ENCODE measurements around the gene SORBS2.

The SORBS2 gene

GRCh38 chr4:185700048-185700447, 111.9 kb downstream of the SORBS2 start:
- TF ChIP-seq CTCF (conservative IDR thresholded peaks at IDR 0.05; ENCODE audit: low read depth): no peak
- H3K27ac ChIP-seq: no peak overlapping the region
- CTCF ChIA-PET: no interaction called here
- POLR2A ChIA-PET (ENCODE audit: low non-redundant PET): no interaction called here
- peak; percentile 27 for DNase-seq (ENCODE audit: low spot score)

- POLR2A ChIA-PET (ENCODE audit: low non-redundant PET): no interaction called here
- TF ChIP-seq CTCF (conservative IDR thresholded peaks at IDR 0.05; ENCODE audit: low read depth): no peak
- DNase-seq (ENCODE audit: low spot score): no peak
- no peak overlapping the region for H3K27ac ChIP-seq
- CTCF ChIA-PET: interaction anchor here (0.6 kb wide), 2 partner anchors 152 to 256 kb away, joined by 3 read pairs; no protein-coding TSS in a partner anchor
Measured at GRCh38 chr4:185697488-185697887, 114.5 kb downstream of the SORBS2 start.

GRCh38 chr4:185695743-185696142, 116.3 kb downstream of the SORBS2 start:
- CTCF ChIA-PET: no interaction called here
- H3K27ac ChIP-seq: no peak overlapping the region
- POLR2A ChIA-PET (ENCODE audit: low non-redundant PET): no interaction called here
- DNase-seq (ENCODE audit: low spot score): no peak
- TF ChIP-seq CTCF (conservative IDR thresholded peaks at IDR 0.05; ENCODE audit: low read depth): no peak

GRCh38 chr4:185693548-185694215, 118.3 kb downstream of the SORBS2 start:
- TF ChIP-seq CTCF (conservative IDR thresholded peaks at IDR 0.05; ENCODE audit: low read depth): no peak
- POLR2A ChIA-PET (ENCODE audit: low non-redundant PET): no interaction called here
- no peak overlapping the region for H3K27ac ChIP-seq
- DNase-seq (ENCODE audit: low spot score): no peak
- CTCF ChIA-PET: interaction anchor here (0.6 kb wide), 1 partner anchor 1717 kb away, joined by 3 read pairs; no protein-coding TSS in a partner anchor

GRCh38 chr4:185689407-185689806, 122.6 kb downstream of the SORBS2 start:
- no peak overlapping the region for H3K27ac ChIP-seq
- ChIA-PET CTCF (no interaction called here), POLR2A (ENCODE audit: low non-redundant PET) (no interaction called here)
- no peak for TF ChIP-seq CTCF (conservative IDR thresholded peaks at IDR 0.05; ENCODE audit: low read depth)
- DNase-seq (ENCODE audit: low spot score): no peak

GRCh38 chr4:185685804-185686203, 126.2 kb downstream of the SORBS2 start:
- no peak for DNase-seq (ENCODE audit: low spot score)

More at GRCh38 chr4:185685804-185686203, 126.2 kb downstream of the SORBS2 start:
- CTCF ChIA-PET: no interaction called here
- no peak for TF ChIP-seq CTCF (conservative IDR thresholded peaks at IDR 0.05; ENCODE audit: low read depth)
- H3K27ac ChIP-seq: no peak overlapping the region
- POLR2A ChIA-PET (ENCODE audit: low non-redundant PET): no interaction called here
